WTC11 (cell line): ENCODE results near the gene NECTIN1. TPM values are rescaled to one million over a fixed set of nuclear protein-coding genes. Genes with fewer than 3 reads are reported as not detected.

Experiments used
- ATAC-seq: fragments of 200-7000 bp; cut with Tn5 transposase; 2 replicates; pipeline ENCODE4 v1.10.0; 2021; ENCODE audit warnings: mild to moderate bottlenecking, moderate library complexity
- CTCF ChIA-PET: fragments of 300-600 bp; sonication (Branson Sonifier 250); formaldehyde crosslinking; loops from one replicate; lab custom pipeline; 2021; ENCODE audit warnings: antibody characterized with exemption; lab: Charles Lee
- POLR2A ChIA-PET: fragments of 350-600 bp; sonication (Branson Sonifier 250); formaldehyde crosslinking; loops from one replicate; lab custom pipeline; 2021; ENCODE audit warnings: antibody characterized with exemption; lab: Charles Lee
- DNase-seq: peaks from one replicate; pipeline ENCODE4 v3.0.0; 2021; ENCODE audit warnings: low spot score
- H3K27ac Mint-ChIP-seq: 2 replicates; pipeline ENCODE4 v1.8.0; 2021; ENCODE audit warnings: mixed read lengths
- H3K27me3 Mint-ChIP-seq: 2 replicates; pipeline ENCODE4 v1.8.0; 2021; ENCODE audit warnings: low read depth, mild to moderate bottlenecking, moderate library complexity, mixed read lengths
- H3K36me3 Mint-ChIP-seq: 2 replicates; pipeline ENCODE4 v1.8.0; 2021; ENCODE audit warnings: mixed read lengths
- H3K4me1 Mint-ChIP-seq: 2 replicates; pipeline ENCODE4 v1.8.0; 2022; ENCODE audit warnings: mixed read lengths
- H3K4me3 Mint-ChIP-seq: 2 replicates; pipeline ENCODE4 v1.8.0; 2021; ENCODE audit warnings: mild to moderate bottlenecking, moderate library complexity, mixed read lengths
- H3K9me3 Mint-ChIP-seq: 2 replicates; pipeline ENCODE4 v1.8.0; 2021; ENCODE audit warnings: mixed read lengths
- E2F1 ChIP-seq: sonication (generic); formaldehyde crosslinking; IDR thresholded peaks from 2 replicates; pipeline ENCODE4 v1.8.0; 2022; ENCODE audit warnings: mild to moderate bottlenecking, missing genetic modification reagents
- EMX1 ChIP-seq: fragments of 250-450 bp; sonication (Bioruptor Pico); IDR thresholded peaks from 2 replicates; pipeline ENCODE4 v1.8.0; 2021; ENCODE audit warnings: mild to moderate bottlenecking
- FOXJ3 ChIP-seq: sonication (generic); formaldehyde crosslinking; IDR thresholded peaks from 2 replicates; pipeline ENCODE4 v1.9.0; 2021; ENCODE audit warnings: missing genetic modification reagents, mild to moderate bottlenecking, borderline replicate concordance
- HMGA2 ChIP-seq: fragments of 250-450 bp; sonication (Bioruptor Pico); IDR thresholded peaks from 2 replicates; pipeline ENCODE4 v1.4.0; 2021; ENCODE audit warnings: mild to moderate bottlenecking, moderate library complexity
- HMGXB4 ChIP-seq: sonication (generic); formaldehyde crosslinking; IDR thresholded peaks from 2 replicates; pipeline ENCODE4 v1.8.1; 2023; ENCODE audit warnings: mild to moderate bottlenecking, moderate library complexity, missing genetic modification reagents
- MXD4 ChIP-seq: fragments of 250-450 bp; sonication (Bioruptor Pico); IDR thresholded peaks from 2 replicates; pipeline ENCODE4 v1.8.0; 2021; ENCODE audit warnings: mild to moderate bottlenecking, moderate library complexity, borderline replicate concordance
- OVOL2 ChIP-seq: fragments of 250-450 bp; sonication (Bioruptor Pico); IDR thresholded peaks from 2 replicates; pipeline ENCODE4 v1.9.0; 2021; ENCODE audit warnings: mild to moderate bottlenecking, borderline replicate concordance
- SMAD3 ChIP-seq: sonication (generic); formaldehyde crosslinking; IDR thresholded peaks from 2 replicates; pipeline ENCODE4 v1.8.0; 2022; ENCODE audit warnings: missing genetic modification reagents, mild to moderate bottlenecking, borderline replicate concordance
- TEAD1 ChIP-seq: sonication (generic); formaldehyde crosslinking; IDR thresholded peaks from 2 replicates; pipeline ENCODE4 v1.8.0; 2022; ENCODE audit warnings: mild to moderate bottlenecking, missing genetic modification reagents
- ZMAT4 ChIP-seq: fragments of 250-450 bp; sonication (Bioruptor Pico); IDR thresholded peaks from 2 replicates; pipeline ENCODE4 v1.9.0; 2021; ENCODE audit warnings: mild to moderate bottlenecking
- ZNF219 ChIP-seq: sonication (generic); formaldehyde crosslinking; IDR thresholded peaks from 2 replicates; pipeline ENCODE4 v1.8.0; 2023; ENCODE audit warnings: missing genetic modification reagents, mild to moderate bottlenecking, borderline replicate concordance
- total RNA-seq: library from RNA; stranded (reverse); gene quantifications from 3 replicates; pipeline ENCODE4 v1.2.3, GENCODE V29; 2021
- TF ChIP-seq, protein P1 (sequence below): fragments of 250-450 bp; sonication (Bioruptor Pico); conservative IDR thresholded peaks from 2 replicates; pipeline ENCODE4 v1.9.0; 2021; ENCODE audit warnings: mild to moderate bottlenecking
- TF ChIP-seq, protein P2 (sequence below): sonication (generic); formaldehyde crosslinking; IDR thresholded peaks from 2 replicates; pipeline ENCODE4 v1.8.0; 2022; ENCODE audit warnings: mild to moderate bottlenecking, missing genetic modification reagents
- TF ChIP-seq, protein P3 (sequence below): fragments of 200-600 bp; IDR thresholded peaks from 2 replicates; pipeline ENCODE4 v1.8.0; 2022; ENCODE audit warnings: antibody characterized with exemption
- TF ChIP-seq, protein P4 (sequence below): sonication (generic); formaldehyde crosslinking; conservative IDR thresholded peaks from 2 replicates; pipeline ENCODE4 v1.8.1; 2022; ENCODE audit warnings: mild to moderate bottlenecking, missing genetic modification reagents
- TF ChIP-seq, protein P5 (sequence below): sonication (generic); formaldehyde crosslinking; IDR thresholded peaks from 2 replicates; pipeline ENCODE4 v1.8.0; 2022; ENCODE audit warnings: mild to moderate bottlenecking, missing genetic modification reagents
- TF ChIP-seq, protein P6 (sequence below): sonication (generic); formaldehyde crosslinking; IDR thresholded peaks from 2 replicates; pipeline ENCODE4 v1.8.1; 2022; ENCODE audit warnings: mild to moderate bottlenecking, moderate library complexity, missing genetic modification reagents

The NECTIN1 gene
- total RNA-seq, 1 experiment from 2014 or later: 86.2 TPM

DNA sequence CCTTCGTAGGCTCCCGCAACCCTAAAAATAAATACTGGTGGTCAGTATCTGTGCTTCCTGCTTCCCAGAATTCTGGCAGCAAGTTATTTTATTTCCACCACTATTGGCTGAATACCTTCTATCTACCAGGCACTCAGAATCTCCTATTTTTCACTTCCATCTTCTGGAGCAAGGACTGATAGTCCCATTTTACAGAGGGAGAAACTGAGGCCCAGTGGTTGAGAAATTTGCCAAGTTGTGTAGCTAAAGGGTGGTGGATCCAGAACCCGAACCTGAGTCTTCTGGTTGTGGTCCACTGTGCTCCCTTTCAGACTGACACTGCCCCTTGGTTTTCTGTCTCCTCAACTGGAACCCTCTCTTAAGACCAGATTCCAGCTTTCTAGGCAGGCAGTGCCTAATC, 31.6 kb downstream of the NECTIN1 start:
- ATAC-seq: no peak
- no peak overlapping the region; the same call in 1 of the 2 replicates for H3K27ac Mint-ChIP-seq
- H3K4me1 Mint-ChIP-seq: peaks cover 64% of the 10 kb centered on the region
- no peak for DNase-seq
- TF ChIP-seq EMX1 (CRISPR knock-in tag) (no peak), HMGXB4 (CRISPR knock-in tag) (no peak), TEAD1 (CRISPR knock-in tag) (no peak), OVOL2 (CRISPR knock-in tag) (no peak)
- TF ChIP-seq, protein P1, sequence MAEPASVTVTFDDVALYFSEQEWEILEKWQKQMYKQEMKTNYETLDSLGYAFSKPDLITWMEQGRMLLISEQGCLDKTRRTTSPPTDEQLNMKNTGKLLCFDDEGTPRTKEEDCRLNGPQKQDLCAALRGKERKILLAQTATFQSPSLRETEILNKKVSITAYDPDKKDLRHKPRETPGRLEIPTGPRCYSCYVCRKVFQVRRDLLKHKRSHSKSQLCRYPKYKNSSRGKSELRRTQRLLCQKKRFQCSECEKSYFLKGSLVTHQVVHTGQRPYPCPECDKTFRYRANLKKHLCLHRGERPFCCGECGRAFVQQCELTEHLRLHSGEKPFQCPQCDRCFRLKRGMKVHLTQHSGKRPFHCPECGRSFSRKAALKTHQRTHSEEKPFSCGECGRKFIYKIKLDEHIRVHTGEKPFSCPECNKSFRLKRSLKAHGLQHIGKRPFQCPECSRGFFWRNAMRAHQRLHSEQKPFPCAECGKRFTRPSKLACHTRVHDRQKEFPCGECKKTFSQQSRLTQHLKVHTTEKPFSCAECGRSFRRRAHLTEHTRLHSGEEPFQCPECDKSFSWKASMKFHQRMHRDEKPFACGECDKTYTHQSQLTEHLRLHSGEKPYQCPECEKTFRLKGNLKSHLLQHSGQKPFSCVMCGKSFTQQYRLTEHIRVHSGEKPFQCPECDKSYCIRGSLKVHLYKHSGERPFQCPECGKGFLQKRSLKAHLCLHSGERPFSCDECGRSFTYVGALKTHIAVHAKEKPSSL (CRISPR knock-in tag): no peak
- TF ChIP-seq, protein P2, sequence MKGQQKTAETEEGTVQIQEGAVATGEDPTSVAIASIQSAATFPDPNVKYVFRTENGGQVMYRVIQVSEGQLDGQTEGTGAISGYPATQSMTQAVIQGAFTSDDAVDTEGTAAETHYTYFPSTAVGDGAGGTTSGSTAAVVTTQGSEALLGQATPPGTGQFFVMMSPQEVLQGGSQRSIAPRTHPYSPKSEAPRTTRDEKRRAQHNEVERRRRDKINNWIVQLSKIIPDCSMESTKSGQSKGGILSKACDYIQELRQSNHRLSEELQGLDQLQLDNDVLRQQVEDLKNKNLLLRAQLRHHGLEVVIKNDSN (CRISPR knock-in tag): no peak
- TF ChIP-seq, protein P3, sequence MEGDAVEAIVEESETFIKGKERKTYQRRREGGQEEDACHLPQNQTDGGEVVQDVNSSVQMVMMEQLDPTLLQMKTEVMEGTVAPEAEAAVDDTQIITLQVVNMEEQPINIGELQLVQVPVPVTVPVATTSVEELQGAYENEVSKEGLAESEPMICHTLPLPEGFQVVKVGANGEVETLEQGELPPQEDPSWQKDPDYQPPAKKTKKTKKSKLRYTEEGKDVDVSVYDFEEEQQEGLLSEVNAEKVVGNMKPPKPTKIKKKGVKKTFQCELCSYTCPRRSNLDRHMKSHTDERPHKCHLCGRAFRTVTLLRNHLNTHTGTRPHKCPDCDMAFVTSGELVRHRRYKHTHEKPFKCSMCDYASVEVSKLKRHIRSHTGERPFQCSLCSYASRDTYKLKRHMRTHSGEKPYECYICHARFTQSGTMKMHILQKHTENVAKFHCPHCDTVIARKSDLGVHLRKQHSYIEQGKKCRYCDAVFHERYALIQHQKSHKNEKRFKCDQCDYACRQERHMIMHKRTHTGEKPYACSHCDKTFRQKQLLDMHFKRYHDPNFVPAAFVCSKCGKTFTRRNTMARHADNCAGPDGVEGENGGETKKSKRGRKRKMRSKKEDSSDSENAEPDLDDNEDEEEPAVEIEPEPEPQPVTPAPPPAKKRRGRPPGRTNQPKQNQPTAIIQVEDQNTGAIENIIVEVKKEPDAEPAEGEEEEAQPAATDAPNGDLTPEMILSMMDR: no peak
- TF ChIP-seq, protein P4, sequence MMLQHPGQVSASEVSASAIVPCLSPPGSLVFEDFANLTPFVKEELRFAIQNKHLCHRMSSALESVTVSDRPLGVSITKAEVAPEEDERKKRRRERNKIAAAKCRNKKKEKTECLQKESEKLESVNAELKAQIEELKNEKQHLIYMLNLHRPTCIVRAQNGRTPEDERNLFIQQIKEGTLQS: no peak
- ChIA-PET POLR2A (no interaction called here), CTCF (interaction anchor here (9.0 kb wide), 1 partner anchor 24 kb away, joined by 66 read pairs; no protein-coding TSS in a partner anchor)
- no peaks in the 10 kb centered on the region for H3K27me3 Mint-ChIP-seq
- no peaks in the 10 kb centered on the region for H3K9me3 Mint-ChIP-seq
- H3K36me3 Mint-ChIP-seq: no peaks in the 10 kb centered on the region
- no peak overlapping the region for H3K4me3 Mint-ChIP-seq

- Mint-ChIP-seq H3K36me3 (no peaks in the 10 kb centered on the region), H3K4me1 (peaks cover 68% of the 10 kb centered on the region), H3K27ac (peak overlapping the region; percentile 41), H3K9me3 (no peaks in the 10 kb centered on the region), H3K27me3 (no peaks in the 10 kb centered on the region), H3K4me3 (no peak overlapping the region)
- ChIA-PET CTCF (interaction anchor here (1.5 to 9.0 kb wide), 3 partner anchors 10 to 33 kb away, joined by 7 to 66 read pairs (median 16); partner anchors contain the start of gene NECTIN1), POLR2A (no interaction called here)
- ATAC-seq (peak; percentile 43), DNase-seq (no peak)
- TF ChIP-seq, protein P5, sequence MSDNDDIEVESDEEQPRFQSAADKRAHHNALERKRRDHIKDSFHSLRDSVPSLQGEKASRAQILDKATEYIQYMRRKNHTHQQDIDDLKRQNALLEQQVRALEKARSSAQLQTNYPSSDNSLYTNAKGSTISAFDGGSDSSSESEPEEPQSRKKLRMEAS (CRISPR knock-in tag): no peak
- no peak for TF ChIP-seq MXD4 (CRISPR knock-in tag)
- TF ChIP-seq ZNF219 (CRISPR knock-in tag): no peak
- TF ChIP-seq FOXJ3: no peak
- TF ChIP-seq HMGXB4 (CRISPR knock-in tag): no peak
- no peak for TF ChIP-seq E2F1 (CRISPR knock-in tag)
- no peak for TF ChIP-seq ZMAT4 (CRISPR knock-in tag)
- TF ChIP-seq, protein P6, sequence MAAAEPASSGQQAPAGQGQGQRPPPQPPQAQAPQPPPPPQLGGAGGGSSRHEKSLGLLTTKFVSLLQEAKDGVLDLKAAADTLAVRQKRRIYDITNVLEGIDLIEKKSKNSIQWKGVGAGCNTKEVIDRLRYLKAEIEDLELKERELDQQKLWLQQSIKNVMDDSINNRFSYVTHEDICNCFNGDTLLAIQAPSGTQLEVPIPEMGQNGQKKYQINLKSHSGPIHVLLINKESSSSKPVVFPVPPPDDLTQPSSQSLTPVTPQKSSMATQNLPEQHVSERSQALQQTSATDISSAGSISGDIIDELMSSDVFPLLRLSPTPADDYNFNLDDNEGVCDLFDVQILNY (CRISPR knock-in tag): no peak
- TF ChIP-seq HMGA2 (CRISPR knock-in tag): no peak
- TF ChIP-seq SMAD3 (CRISPR knock-in tag): no peak
Measured at GRCh38 chr11:119696378-119697222, 32.4 kb downstream of the NECTIN1 start.
